Mucosa of descending colon (tissue), 3 donors: ENCODE results near the gene UBALD2. TPM values are rescaled to one million over a fixed set of nuclear protein-coding genes. Genes with fewer than 3 reads are reported as not detected.
"Not testable (repeated sequence)": the region's sequence is repeated elsewhere in the genome, so short reads cannot be mapped to it uniquely, and the experiment has no call there.

Experiments
- ATAC-seq: fragments of 200-7000 bp; cut with Tn5 transposase; one replicate; pipeline ENCODE4 v1.9.1; 2020; ENCODE audit warnings: mild to moderate bottlenecking, moderate library complexity
- DNase-seq, 3 donors: peaks; one replicate each; pipeline ENCODE4 v3.0.0-alpha.2; 2020
- H3K36me3 ChIP-seq: fragments of 200-600 bp; one replicate; pipeline ENCODE4 v1.8.0; 2021; ENCODE audit warnings: low read depth, mild to moderate bottlenecking
- H3K4me1 ChIP-seq: fragments of 200-600 bp; one replicate; pipeline ENCODE4 v1.8.0; 2021; ENCODE audit warnings: low read depth, mild to moderate bottlenecking
- H3K4me3 ChIP-seq: fragments of 200-600 bp; one replicate; pipeline ENCODE4 v1.8.0; 2021; ENCODE audit warnings: mild to moderate bottlenecking
- H3K9me3 ChIP-seq: fragments of 200-600 bp; one replicate; pipeline ENCODE4 v1.8.0; 2021; ENCODE audit warnings: mild to moderate bottlenecking
- intact Hi-C, 2 donors: fragments of 100-400 bp; cut with DNase I in 1 of 2; cut with micrococcal nuclease in 1 of 2; formaldehyde crosslinking; loops; one replicate each; pipeline versions ENCODE4 v1.11.0 to v1.11.1; 2022; cut with DNase I, micrococcal nuclease
- total RNA-seq, 3 donors: library from RNA; stranded (reverse); fragmentation: NEBNext Ultra II Directional in 2 of 3; extraction: Animal tissue kit (Norgen Biotek cat#: 25700) in 2 of 3; gene quantifications; one replicate each; pipeline versions ENCODE4 v1.2.1 to v1.2.4, GENCODE V29; 2021 to 2023
- TF ChIP-seq, protein P1 (sequence below): fragments of 200-600 bp; IDR thresholded peaks from one replicate; pipeline ENCODE4 v1.8.0; 2022; ENCODE audit warnings: antibody characterized with exemption, mild to moderate bottlenecking
- donor health status: DM: no; HTN: no; CAD: no; lungs with moderate emphysema.
- donor health status: DM: no; HTN: no; CAD: no.
- donor health status: DM: no; HTN: yes; CAD: no.

UBALD2 gene
- total RNA-seq, 3 donors from 2014 or later, result 46.6 to 132 (median 99.1) TPM

DNA sequence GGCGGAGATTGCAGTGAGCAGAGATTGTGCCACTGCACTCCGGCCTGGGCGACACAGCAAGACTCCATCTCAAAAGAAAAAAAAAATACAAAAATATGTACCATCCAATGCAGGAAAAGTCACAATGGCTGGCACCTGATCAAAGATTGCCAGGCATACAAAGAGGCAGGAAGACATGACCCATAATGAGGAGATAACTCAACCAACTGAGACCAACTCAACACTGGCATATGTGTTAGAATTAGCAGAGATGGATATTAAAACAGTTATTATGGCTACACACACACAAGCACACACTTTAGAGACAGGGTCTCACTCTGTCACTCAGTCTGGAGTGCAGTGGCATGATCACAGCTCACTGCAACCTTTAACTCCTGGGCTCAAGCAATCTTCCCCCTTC, 32.3 kb downstream of the UBALD2 start:
- Histone ChIP-seq H3K4me3 (no peak overlapping the region), H3K4me1 (peaks cover 14% of the 10 kb centered on the region), H3K9me3 (no peaks in the 10 kb centered on the region), H3K36me3 (no peaks in the 10 kb centered on the region)
- ATAC-seq (no peak), DNase-seq (no peak)
- intact Hi-C loops, result loop anchor here in 1 of 2 donors (5.0 kb wide), 1 partner anchor 175 kb away; no protein-coding TSS in a partner anchor
- TF ChIP-seq, protein P1, sequence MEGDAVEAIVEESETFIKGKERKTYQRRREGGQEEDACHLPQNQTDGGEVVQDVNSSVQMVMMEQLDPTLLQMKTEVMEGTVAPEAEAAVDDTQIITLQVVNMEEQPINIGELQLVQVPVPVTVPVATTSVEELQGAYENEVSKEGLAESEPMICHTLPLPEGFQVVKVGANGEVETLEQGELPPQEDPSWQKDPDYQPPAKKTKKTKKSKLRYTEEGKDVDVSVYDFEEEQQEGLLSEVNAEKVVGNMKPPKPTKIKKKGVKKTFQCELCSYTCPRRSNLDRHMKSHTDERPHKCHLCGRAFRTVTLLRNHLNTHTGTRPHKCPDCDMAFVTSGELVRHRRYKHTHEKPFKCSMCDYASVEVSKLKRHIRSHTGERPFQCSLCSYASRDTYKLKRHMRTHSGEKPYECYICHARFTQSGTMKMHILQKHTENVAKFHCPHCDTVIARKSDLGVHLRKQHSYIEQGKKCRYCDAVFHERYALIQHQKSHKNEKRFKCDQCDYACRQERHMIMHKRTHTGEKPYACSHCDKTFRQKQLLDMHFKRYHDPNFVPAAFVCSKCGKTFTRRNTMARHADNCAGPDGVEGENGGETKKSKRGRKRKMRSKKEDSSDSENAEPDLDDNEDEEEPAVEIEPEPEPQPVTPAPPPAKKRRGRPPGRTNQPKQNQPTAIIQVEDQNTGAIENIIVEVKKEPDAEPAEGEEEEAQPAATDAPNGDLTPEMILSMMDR, result no peak

GRCh38 chr17:76304226-76305134, 39.3 kb downstream of the UBALD2 start:
- DNase-seq, result no peak

GRCh38 chr17:76305135-76305454, 39.9 kb downstream of the UBALD2 start:
- not testable (repeated sequence) for H3K9me3 ChIP-seq, H3K4me3 ChIP-seq, H3K4me1 ChIP-seq, ATAC-seq, H3K36me3 ChIP-seq, DNase-seq
- intact Hi-C loops, result loop anchor here in 1 of 2 donors (5.0 kb wide), 1 partner anchor 92 kb away; no protein-coding TSS in a partner anchor

More at GRCh38 chr17:76304226-76305134, 39.3 kb downstream of the UBALD2 start:
- no peak overlapping the region for H3K4me3 ChIP-seq
- no peak for ATAC-seq
- H3K36me3 ChIP-seq, result no peaks in the 10 kb centered on the region
- intact Hi-C loops, result loop anchor here (5.0 kb wide), 1 partner anchor 93 kb away; no protein-coding TSS in a partner anchor
- no peaks in the 10 kb centered on the region for H3K4me1 ChIP-seq
- TF ChIP-seq, protein P1, result no peak
- H3K9me3 ChIP-seq, result no peaks in the 10 kb centered on the region

DNA sequence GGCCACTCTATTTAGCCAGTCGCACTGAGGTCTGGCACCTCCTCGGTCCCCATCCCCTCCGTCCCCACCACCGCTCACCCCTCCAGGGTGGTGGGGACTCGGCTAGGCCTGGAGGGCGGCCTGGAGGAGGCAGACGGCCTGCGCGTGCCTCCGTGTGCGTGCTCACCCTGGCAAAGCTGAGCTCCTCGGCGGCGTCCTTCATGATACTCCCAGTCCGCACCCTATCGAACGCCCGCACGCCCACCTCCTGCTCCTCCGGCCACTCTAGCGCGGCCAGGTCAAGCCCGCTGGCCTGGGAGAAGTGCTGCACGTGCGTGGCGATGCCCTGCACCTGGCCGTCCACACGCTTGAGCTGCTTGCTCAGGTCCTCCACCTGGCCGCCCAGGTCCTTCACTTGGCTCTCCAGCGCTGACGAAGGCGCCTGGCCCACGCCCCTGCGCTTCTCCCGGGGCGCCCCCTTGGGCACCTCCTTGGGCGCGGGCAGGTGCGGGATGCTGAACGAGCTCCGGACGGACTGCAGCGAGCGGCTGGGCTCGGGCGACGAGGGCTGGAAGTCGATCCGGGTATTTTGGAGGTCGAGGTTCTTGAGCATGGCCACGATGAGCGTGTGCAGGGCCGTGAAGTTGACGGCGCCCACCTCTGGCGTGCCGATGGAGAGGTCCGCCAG, 42.3 kb downstream of the UBALD2 start:
- Histone ChIP-seq H3K9me3 (no peaks in the 10 kb centered on the region), H3K4me3 (no peak overlapping the region), H3K4me1 (no peaks in the 10 kb centered on the region), H3K36me3 (peaks cover 7% of the 10 kb centered on the region)
- intact Hi-C loops, result loop anchor here in 1 of 2 donors (5.0 kb wide), 1 partner anchor 90 kb away; no protein-coding TSS in a partner anchor
- no peak for ATAC-seq
- TF ChIP-seq, protein P1, result no peak
- no peak for DNase-seq

DNA sequence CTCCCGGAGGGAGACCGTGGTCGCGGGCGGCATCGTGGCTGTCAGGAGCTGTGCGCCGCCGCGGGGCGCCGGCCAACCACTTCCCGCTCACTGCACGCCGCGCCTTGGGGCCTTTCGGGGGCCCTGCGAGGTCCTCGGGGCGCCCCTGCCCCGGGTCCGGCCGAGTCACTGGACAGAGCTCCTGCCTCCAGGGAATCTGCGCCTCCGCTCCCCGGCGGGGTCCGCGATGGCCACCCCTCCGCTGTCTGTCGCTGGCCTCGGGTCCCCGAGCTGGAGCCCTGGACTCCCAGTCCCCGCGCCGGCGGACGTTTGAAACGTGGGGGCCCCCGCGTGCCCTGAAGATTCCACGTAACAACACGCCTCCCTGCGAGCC, 42.8 kb downstream of the UBALD2 start, which contains the start of gene QRICH2:
QRICH2 (minus strand) TSS at position 311 of the 373 bp plus-strand sequence; CDS start at position 33, 278 bp downstream.
- no peak for ATAC-seq
- H3K36me3 ChIP-seq, result peaks cover 7% of the 10 kb centered on the region
- TF ChIP-seq, protein P1, result no peak

More for the DNA sequence above, 42.8 kb downstream of the UBALD2 start, which contains the start of gene QRICH2:
- DNase-seq, result no peak
- no peaks in the 10 kb centered on the region for H3K9me3 ChIP-seq
- H3K4me1 ChIP-seq, result no peaks in the 10 kb centered on the region
- intact Hi-C loops, result loop anchor here in 1 of 2 donors (5.0 kb wide), 1 partner anchor 89 kb away; no protein-coding TSS in a partner anchor
- H3K4me3 ChIP-seq, result no peak within 1 kb of the TSS
